CD4-positive, alpha-beta T cell treated with Interleukin-17A for 4 hours (primary cell): ENCODE data around the gene PAFAH1B2.

Experiments
- DNase-seq: peaks from one replicate; pipeline ENCODE4 v3.0.0-alpha.2; 2020; ENCODE audit warnings: mixed read lengths

PAFAH1B2 gene

DNA sequence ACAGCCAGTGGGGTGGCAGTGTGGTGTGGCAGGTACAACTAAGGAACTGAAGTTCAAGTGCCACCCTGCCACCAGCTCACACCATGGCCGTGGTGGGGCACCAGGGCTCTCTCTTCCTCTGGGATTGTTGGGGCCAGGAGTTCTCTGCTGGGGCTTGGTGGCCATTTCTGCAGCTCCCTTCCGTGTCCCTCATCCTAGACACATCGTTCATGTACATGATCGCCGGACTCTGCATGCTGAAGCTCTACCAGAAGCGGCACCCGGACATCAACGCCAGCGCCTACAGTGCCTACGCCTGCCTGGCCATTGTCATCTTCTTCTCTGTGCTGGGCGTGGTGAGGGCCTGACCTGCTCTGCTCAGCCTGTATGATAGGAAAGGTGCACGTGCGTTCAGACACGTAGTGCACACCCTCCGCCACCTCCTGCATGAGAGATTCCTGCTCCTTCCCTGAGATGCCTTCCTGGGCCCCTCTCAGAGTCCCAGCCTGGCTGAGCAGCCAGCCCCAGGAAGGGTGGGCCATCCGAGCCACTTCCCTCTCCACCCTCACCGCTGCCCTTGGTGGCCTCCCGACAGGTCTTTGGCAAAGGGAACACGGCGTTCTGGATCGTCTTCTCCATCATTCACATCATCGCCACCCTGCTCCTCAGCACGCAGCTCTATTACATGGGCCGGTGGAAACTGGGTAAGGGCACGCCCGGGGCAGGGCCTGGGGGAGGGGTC is 47.8 kb downstream of the PAFAH1B2 start:
- DNase-seq, result no peak

DNA sequence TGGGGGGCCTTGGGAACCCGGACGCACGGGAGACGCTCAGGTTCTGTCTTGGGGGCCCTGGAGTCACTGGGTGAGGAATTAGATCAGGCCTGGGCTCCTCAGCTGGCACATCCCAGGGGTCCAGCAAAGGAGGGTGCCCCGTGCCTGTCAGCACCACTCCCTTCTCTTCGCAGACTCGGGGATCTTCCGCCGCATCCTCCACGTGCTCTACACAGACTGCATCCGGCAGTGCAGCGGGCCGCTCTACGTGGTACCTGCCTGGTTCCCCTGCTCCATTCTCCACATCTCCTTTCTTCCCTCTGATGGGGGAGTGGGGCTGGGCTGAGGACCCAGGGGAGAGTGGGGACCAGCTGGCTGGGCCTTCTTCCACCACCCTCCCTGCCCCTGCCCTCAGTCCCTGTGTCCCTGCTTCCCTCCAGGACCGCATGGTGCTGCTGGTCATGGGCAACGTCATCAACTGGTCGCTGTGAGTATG is 48.4 kb downstream of the PAFAH1B2 start:
- no peak for DNase-seq

DNA sequence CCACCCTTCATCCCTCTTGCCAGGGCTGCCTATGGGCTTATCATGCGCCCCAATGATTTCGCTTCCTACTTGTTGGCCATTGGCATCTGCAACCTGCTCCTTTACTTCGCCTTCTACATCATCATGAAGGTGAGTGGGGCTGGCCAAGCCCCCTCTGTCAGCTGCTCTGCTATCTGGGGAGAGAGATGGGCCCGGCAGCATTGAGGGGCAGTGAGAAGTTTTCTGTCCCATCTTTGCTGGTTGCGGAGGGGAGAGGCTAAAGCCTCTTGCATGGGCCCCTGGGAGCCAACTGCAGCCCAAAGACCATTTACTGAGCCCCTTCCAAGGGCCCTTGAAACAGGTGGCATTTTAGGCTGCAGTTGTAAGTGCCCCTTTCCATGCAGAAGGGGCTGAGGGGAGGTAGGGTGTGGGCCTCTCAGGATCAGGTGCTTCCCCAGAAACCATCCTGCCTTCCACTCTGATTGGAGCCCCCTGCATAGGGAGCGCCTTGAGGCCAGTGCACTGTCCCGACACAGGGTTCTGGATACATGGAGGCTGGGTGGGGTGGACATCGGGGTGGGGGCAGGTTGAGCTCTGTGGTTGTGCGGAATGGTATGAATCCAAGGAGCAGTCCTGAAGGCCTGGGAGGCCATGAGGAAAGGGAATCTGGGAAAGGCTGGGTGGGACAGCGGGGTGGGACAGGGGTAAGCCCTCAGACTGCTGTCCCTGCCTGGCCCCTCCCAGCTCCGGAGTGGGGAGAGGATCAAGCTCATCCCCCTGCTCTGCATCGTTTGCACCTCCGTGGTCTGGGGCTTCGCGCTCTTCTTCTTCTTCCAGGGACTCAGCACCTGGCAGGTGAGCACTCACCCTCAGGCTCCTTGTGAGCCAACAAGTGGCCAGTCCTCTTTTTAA is 49.3 kb downstream of the PAFAH1B2 start:
- DNase-seq, result no peak

DNA sequence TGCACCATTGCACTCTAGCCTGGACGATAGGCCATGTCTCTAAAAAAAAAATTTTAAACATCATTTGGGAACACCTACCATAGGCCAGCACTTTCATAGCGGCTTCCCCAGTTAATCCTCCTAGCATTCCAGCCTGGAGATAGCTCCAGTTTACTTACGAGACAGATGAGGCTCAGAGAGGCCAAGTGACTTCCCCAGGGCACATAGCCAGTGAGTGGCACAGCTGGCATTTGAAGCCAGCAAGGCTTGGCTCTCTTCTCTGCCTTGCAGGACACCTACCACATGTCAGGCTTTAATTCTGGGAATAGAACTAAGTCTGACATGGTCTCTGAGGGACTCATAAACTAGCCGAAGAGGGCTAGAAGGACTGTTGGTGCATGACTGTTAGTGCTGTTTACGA is 50.2 kb downstream of the PAFAH1B2 start:
- DNase-seq, result no peak

DNA sequence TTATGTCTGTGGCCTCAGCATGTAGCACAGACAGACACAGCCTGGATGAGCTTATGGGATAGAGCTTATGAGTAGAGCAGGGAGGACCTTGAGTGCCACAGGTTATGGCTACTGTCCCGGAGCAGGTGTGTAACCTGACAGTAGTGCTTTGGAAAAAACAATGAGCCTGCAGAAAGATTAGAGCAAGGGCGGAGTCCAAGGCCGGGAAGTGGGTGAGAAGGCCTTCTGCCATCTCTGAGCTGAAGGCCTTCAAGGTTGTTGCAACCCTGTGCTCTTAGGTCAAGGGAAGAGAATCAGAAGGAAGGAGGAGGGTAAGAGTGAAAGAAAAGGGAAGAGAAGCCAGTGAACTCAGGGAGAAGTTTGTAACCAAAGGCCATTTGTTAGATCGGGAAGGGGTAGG is 51.2 kb downstream of the PAFAH1B2 start:
- no peak for DNase-seq

DNA sequence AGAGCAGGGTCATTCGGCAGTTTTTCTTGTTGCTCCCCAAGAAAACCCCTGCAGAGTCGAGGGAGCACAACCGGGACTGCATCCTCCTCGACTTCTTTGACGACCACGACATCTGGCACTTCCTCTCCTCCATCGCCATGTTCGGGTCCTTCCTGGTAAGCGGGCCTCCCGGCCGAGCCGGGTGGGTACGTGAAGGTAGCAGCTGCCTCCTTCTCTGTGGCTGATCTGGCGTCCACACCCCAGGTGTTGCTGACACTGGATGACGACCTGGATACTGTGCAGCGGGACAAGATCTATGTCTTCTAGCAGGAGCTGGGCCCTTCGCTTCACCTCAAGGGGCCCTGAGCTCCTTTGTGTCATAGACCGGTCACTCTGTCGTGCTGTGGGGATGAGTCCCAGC is 51.7 kb downstream of the PAFAH1B2 start:
- DNase-seq, result no peak

DNA sequence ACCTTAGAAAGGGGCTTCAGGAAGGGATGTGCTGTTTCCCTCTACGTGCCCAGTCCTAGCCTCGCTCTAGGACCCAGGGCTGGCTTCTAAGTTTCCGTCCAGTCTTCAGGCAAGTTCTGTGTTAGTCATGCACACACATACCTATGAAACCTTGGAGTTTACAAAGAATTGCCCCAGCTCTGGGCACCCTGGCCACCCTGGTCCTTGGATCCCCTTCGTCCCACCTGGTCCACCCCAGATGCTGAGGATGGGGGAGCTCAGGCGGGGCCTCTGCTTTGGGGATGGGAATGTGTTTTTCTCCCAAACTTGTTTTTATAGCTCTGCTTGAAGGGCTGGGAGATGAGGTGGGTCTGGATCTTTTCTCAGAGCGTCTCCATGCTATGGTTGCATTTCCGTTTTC is 52.9 kb downstream of the PAFAH1B2 start:
- DNase-seq, result no peak

DNA sequence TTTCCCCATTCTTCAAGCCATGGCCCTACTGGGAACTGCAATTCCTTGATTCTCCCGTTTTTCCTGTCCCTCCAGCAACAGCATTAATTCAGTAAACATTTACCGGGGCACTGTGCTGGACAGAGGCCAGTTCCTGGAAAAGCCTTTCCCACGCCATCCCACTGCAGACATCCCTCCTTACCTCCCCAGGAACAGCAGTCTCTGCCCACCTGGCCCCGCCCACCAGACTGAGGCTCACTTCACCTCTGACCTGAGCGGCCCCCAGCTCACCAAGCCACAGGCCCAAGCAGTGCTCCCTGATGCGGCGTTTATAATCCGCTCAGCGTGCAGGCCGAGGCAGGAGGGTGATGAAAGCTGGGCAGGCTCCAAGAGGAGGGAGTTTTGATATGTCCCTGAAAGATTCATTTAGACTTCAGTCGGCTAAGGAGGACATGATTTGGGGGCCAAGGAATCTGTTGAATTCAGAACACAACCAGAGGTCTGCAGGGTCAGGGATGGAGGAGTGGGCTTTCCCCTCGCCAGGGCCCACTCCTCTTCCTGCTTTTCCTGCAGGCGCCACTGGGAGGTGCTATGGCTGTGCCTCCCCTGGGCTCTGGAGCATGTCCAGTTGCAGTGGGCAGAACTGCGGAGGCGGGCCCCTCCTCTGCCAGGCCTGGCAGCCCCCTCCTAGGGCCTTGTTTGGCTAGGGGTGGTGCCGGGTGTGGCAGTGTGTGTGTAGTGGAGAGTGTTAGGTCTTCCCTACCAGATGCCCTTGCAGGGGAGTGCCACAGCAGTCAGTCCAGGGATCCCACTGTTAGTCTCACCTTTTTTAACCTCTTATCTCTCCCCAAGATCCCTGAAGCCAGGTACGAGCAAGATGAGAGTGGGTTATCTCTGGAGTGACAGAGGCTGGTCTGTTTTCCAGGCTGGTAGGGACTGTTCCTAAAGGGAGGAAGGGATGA is 53.7 kb downstream of the PAFAH1B2 start:
- DNase-seq, result no peak

DNA sequence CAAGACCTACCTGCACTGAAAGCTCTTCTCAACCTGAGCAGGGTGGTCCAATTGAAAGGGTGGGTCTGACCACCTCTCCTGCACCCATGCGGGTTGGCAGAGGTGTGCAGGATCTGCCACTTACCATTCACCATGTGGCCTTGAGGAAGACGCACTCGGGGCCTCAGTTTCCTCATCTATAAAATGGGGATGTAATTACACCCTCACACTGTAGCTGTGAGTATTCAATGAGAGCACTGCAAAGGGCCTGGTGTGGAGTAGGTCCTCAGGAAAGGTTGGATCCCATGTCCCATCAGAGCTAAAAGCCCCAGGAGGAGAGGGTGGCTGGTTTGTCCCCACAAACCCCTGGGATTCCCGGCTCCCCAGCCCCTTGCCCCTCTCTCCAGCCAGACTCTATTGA is 54.5 kb downstream of the PAFAH1B2 start:
- DNase-seq, result no peak

DNA sequence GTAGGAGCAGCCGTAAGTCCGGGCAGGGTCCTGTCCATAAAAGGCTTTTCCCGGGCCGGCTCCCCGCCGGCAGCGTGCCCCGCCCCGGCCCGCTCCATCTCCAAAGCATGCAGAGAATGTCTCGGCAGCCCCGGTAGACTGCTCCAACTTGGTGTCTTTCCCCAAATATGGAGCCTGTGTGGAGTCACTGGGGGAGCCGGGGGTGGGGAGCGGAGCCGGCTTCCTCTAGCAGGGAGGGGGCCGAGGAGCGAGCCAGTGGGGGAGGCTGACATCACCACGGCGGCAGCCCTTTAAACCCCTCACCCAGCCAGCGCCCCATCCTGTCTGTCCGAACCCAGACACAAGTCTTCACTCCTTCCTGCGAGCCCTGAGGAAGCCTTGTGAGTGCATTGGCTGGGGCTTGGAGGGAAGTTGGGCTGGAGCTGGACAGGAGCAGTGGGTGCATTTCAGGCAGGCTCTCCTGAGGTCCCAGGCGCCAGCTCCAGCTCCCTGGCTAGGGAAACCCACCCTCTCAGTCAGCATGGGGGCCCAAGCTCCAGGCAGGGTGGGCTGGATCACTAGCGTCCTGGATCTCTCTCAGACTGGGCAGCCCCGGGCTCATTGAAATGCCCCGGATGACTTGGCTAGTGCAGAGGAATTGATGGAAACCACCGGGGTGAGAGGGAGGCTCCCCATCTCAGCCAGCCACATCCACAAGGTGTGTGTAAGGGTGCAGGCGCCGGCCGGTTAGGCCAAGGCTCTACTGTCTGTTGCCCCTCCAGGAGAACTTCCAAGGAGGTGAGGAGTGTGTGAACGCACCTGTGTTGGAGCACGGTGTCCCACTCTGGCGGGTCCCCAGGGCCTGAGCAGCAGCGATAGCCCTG is 55.2 kb downstream of the PAFAH1B2 start, which contains the start of gene TAGLN:
Gene TAGLN (plus strand): TSS at position 318 of the 863 bp plus-strand sequence. CDS start 3,644 bp downstream, outside the sequence.
- no peak for DNase-seq

DNA sequence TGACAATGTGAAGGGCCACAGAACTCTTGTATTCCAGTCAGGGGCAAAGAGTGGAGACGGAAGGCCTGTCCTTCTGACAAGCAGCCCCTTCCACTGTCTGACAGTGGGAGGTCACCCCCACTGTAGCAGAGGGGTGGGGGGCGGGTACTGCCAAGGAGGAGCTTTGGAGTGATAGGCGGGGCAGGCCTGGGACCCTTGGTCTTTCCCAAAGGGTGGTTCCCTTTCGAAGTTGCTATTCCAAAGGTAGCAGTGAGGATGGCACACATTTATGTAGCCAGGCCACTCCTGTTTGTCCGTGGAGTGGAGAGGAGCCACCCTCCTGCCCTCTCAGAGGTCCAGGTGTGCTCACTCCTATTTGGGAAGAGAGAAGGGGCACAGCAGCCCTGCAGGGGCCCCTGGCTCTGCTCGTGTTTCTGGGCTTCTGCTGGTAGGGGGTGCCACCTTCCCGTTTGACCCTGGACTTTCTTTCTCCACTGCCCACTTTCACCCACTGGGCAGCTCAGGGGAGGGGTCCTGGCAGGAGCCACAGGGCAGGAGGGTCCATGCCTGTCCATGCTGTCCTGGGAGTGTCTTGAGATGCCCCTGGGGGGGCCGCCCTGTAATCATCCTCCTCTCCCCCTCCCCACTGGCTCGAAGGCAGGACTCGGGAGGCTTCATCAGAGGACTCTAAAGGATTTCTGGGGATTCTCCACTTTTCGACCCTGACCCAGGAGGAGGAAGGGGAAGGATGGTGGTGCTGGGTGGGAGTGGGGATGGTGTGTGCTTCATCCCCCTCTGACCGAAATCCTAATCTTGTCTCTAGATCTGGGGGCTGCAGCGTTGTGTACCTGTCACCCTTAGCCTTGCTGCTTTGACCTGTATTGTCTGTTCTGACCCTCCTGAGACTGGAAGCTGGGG is 56.1 kb downstream of the PAFAH1B2 start:
- DNase-seq, result no peak

DNA sequence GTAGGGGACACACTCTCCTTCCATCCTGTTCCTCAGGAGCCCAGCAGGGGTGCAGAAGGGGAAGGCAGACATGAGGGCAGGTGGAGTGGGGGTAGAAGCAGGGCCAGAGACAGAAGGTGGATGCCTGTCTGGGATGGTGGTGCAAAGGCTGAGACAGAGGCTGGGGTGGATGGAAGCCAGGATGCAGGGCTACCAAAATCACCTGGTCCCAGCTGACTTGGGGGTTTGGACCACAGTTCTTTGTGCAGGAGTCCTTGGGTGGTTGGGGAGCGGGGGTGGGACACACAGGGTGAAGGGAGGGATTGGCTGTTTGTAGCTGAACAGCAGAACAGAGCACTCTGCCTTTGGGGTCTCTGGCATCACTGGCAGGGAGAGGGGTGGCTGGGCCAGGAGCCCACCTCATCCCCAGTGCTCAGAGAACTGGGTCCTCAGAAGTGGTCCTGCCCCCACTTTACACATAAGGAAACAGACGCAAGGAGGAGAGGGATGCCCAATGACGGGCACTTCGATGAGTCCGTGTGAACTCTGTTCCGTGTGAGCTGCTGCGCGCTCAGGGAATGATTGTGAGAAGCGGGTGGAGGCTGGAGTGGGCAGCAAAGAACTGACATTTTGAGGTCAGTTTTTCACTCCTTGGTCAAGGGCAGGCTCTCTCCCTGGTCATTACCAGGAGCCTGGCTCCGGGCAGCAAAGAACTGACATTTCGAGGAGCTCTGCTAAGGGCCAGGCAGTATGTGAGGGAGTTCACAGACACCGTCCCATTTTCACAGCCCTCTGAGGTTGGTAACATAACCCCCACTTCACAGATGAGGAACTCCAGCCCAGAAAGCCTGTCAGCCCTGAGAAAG is 56.9 kb downstream of the PAFAH1B2 start:
- DNase-seq, result no peak

DNA sequence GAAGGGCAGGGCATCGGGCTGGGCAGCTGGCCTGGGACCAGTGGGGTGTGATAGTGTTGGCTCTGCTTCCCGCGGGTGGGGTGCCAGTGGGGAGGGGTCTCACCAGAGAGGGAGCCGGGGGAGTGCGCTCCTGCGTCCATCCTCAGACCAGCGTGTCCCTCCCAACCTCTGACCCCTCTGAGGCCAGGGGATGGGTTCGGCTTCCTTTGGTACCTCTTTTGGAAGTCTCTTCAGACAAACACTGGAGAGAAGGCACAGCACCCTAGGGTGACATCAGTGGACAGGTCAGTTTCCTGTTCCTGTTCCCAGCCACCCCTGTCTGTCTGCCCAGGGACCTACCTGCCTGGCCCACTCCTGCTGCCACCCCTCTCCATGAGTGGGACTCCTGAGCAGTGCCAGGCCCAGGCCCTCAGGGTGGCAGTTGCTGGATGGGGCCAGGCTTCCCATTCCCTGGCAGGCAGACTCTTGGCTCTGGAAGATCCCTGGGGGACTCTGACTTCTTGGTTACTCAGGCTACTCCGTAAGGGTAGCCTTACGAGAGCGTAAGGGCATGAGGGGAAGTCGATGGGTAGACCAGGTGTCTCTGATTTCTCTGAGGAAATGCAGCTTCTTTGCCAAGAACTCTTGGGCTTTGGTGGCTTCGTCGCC is 57.7 kb downstream of the PAFAH1B2 start:
- no peak for DNase-seq

DNA sequence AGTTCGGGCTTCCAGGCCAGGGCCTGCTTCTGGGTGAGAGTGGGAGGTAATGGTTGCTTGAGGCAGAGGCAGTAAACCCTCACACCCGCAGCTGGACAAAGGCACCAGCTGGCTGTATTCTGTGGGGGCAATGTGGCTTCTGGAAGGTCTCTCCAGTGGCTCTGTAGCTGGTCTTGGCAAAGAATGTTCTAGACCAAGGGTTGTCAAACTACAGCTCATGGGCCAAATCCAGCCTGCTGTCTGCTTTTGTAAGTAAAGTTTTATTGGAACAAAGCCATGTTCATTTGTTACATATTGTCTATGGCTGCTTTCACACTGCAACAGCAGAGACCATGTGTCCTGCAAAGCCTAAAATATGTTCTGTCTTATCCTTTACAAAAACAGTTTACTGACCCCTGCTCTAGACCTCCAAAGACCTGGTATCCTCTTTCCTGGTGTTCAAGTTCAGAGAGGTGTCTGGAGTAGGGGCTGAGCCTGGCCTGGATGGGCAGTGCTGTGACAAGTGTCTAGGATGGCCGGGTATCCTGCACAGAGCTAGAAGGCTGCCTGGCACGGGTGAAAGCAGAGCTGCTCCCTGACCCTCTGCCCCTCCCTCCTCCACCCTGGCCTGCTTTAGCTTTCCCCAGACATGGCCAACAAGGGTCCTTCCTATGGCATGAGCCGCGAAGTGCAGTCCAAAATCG is 58.4 kb downstream of the PAFAH1B2 start:
- DNase-seq, result no peak

DNA sequence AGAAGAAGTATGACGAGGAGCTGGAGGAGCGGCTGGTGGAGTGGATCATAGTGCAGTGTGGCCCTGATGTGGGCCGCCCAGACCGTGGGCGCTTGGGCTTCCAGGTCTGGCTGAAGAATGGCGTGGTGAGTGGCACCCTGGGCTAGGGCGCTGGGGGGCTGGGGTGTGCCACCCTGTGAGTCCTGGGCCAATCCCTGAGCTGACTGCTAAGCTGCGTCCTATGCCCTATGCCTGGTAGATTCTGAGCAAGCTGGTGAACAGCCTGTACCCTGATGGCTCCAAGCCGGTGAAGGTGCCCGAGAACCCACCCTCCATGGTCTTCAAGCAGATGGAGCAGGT is 59.0 kb downstream of the PAFAH1B2 start:
- DNase-seq, result no peak

DNA sequence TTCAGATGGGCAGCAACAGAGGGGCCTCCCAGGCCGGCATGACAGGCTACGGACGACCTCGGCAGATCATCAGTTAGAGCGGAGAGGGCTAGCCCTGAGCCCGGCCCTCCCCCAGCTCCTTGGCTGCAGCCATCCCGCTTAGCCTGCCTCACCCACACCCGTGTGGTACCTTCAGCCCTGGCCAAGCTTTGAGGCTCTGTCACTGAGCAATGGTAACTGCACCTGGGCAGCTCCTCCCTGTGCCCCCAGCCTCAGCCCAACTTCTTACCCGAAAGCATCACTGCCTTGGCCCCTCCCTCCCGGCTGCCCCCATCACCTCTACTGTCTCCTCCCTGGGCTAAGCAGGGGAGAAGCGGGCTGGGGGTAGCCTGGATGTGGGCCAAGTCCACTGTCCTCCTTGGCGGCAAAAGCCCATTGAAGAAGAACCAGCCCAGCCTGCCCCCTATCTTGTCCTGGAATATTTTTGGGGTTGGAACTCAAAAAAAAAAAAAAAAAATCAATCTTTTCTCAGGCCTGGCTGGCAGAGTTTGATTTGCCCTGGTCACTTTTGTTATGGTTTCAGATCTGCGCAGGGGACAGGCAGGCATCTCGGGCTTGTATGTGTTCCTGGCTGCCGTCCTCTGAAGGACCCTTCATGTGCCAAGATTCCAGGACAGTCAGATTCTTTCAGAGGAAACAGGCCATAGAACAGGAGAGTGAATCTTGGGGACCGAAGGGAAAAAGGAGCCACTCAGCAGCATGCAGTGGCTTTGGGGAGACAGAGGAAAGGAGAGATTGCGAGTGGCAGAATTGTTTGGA is 60.4 kb downstream of the PAFAH1B2 start:
- DNase-seq, result no peak

DNA sequence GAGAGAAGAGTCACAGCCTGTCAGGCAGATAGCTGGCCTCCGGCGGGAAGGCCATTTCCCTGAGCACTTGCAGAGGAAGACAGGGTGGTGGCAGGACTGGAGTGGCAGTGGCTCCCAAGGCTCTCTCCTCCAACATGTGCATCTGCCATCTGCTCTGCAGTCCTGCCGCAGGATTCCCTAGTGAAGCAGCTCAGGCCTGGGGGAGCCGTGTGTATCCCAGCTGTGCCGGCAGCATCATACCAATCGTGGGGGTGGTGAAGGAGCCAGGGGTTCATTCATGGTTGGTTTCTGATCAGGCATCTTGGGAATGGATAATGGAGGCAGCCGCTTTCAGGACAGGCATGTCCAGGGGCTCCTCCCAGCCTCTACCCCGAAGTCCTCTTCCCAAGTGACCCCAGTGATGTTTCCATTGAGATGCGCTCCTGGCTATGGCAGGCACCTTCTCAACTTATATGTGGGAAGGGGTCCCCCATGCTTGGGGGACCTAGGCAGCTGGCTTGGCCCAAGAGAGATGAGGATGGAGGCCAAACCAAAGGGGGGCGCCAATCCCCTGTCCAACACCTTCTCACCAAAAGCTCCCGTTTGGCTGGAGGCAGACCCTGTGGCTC is 61.2 kb downstream of the PAFAH1B2 start:
- no peak for DNase-seq
